HEK293T (cell line): ENCODE results near the gene CCDC30.
"Not testable (repeated sequence)": the region's sequence is repeated elsewhere in the genome, so short reads cannot be mapped to it uniquely, and the experiment has no call there.

Experiments used
- CTCF ChIA-PET: fragments of 350-600 bp; formaldehyde crosslinking; extraction: SDS; loops from one replicate; lab custom pipeline; 2021; ENCODE audit warnings: antibody characterized with exemption, inconsistent platforms; lab: Yijun Ruan, JAX
- POLR2A ChIA-PET: fragments of 350-600 bp; formaldehyde crosslinking; extraction: SDS; loops from one replicate; lab custom pipeline; 2020; ENCODE audit warnings: antibody characterized with exemption, inconsistent platforms; lab: Yijun Ruan, JAX
- DNase-seq: peaks from one replicate; pipeline ENCODE4 v3.0.0; 2012; ENCODE audit warnings: mixed read lengths; ENCODE audit errors: extremely low spot score
- ARNT ChIP-seq: fragments of 450-650 bp; IDR thresholded peaks from 2 replicates; pipeline ENCODE4 v1.6.1; 2017; ENCODE audit warnings: mild to moderate bottlenecking
- BHLHE40 ChIP-seq: fragments of 450-650 bp; IDR thresholded peaks from 2 replicates; pipeline ENCODE4 v1.6.1; 2016; ENCODE audit warnings: mild to moderate bottlenecking, moderate library complexity, borderline replicate concordance
- CTBP1 ChIP-seq: fragments of 450-650 bp; IDR thresholded peaks from 2 replicates; pipeline ENCODE4 v1.6.1; 2016; ENCODE audit warnings: borderline replicate concordance
- ELF4 ChIP-seq: fragments of 450-650 bp; IDR thresholded peaks from 2 replicates; pipeline ENCODE4 v1.6.1; 2017; ENCODE audit warnings: antibody characterized with exemption
- FOXA1 ChIP-seq: fragments of 450-650 bp; IDR thresholded peaks from 2 replicates; pipeline ENCODE4 v1.6.1; 2016; ENCODE audit warnings: mild to moderate bottlenecking
- FOXK2 ChIP-seq: fragments of 450-650 bp; IDR thresholded peaks from 2 replicates; pipeline ENCODE4 v1.6.1; 2016; ENCODE audit warnings: mild to moderate bottlenecking
- FOXM1 ChIP-seq: fragments of 450-650 bp; IDR thresholded peaks from 2 replicates; pipeline ENCODE4 v1.6.1; 2017; ENCODE audit warnings: mild to moderate bottlenecking, borderline replicate concordance
- HDGF ChIP-seq: fragments of 450-650 bp; IDR thresholded peaks from 2 replicates; pipeline ENCODE4 v1.6.1; 2017; ENCODE audit warnings: antibody characterized with exemption, borderline replicate concordance
- L3MBTL2 ChIP-seq: fragments of 450-650 bp; conservative IDR thresholded peaks from 2 replicates; pipeline ENCODE4 v1.6.1; 2016; ENCODE audit warnings: mild to moderate bottlenecking
- LEF1 ChIP-seq: fragments of 450-650 bp; IDR thresholded peaks from 2 replicates; pipeline ENCODE4 v1.6.1; 2017; ENCODE audit warnings: mild to moderate bottlenecking, borderline replicate concordance
- NFRKB ChIP-seq: fragments of 450-650 bp; IDR thresholded peaks from 2 replicates; pipeline ENCODE4 v1.6.1; 2016; ENCODE audit warnings: mild to moderate bottlenecking, moderate library complexity
- PKNOX1 ChIP-seq: fragments of 450-650 bp; IDR thresholded peaks from 2 replicates; pipeline ENCODE4 v1.6.1; 2016
- SP1 ChIP-seq: fragments of 450-650 bp; IDR thresholded peaks from 2 replicates; pipeline ENCODE4 v1.6.1; 2017
- SUZ12 ChIP-seq: fragments of 450-650 bp; IDR thresholded peaks from 2 replicates; pipeline ENCODE4 v1.6.1; 2016; ENCODE audit warnings: mild to moderate bottlenecking
- TARDBP ChIP-seq: fragments of 450-650 bp; IDR thresholded peaks from 2 replicates; pipeline ENCODE4 v1.6.1; 2016
- ZNF384 ChIP-seq: fragments of 450-650 bp; IDR thresholded peaks from 2 replicates; pipeline ENCODE4 v1.6.1; 2016

The CCDC30 gene

DNA sequence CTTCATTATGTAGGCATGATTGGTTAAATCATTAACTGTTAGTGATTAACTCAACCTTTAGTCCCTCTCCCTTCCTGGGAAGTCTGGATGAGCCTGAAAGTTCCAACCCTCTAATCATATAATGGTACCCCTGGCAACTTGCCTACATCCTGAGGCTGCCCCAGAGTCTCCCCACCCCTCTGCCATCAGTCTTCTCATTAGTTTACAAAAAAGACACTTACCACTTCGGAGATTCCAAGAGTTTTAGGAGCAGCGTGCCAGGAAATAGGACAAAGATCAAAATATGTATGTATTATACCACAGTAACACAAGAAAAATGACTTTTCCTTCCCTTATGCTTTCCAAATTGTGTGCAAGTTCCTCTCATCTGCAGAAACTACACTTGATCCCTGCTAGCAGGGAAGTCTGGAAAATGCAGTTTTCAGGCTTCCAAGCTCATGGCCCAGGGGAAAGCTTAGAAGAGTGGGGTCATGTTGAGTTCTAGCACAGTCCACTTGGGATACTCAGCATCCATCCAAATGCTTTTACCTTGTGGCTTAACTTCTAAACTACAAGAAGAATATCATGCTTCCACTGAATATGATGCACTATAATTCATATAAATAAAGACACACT is 130.5 kb downstream of the CCDC30 start:
- no peak for TF ChIP-seq FOXK2
- TF ChIP-seq PKNOX1, result no peak
- no peak for TF ChIP-seq BHLHE40
- no peak for TF ChIP-seq SUZ12
- no peak for TF ChIP-seq SP1
- no peak for TF ChIP-seq L3MBTL2
- TF ChIP-seq CTBP1, result no peak
- no peak for TF ChIP-seq ELF4
- no peak for TF ChIP-seq ZNF384
- TF ChIP-seq FOXA1, result no peak
- TF ChIP-seq HDGF, result no peak
- TF ChIP-seq LEF1, result no peak
- no peak for TF ChIP-seq ARNT
- no peak for TF ChIP-seq NFRKB
- no peak for TF ChIP-seq FOXM1
- no peak for TF ChIP-seq TARDBP
- ChIA-PET POLR2A (no interaction called here), CTCF (no interaction called here)
- no peak for DNase-seq

DNA sequence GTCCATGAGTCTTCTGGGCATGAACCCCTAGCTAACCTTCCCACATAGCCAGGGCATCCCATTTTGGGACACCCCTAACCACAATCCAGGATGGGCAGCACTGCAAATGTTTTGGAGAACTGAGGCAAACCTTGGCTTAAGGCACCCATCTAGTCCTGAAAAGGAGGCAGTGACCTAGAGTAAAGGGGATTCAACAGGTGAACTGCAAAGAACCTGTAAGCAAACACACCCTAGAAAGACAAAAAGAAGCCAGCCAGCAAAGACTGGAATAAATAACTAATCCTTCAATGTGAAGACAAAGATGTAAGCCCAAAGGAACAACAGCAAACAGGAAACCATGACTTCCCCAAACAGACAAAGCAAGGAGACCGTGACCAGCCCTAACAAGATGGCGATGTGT is 138.4 kb downstream of the CCDC30 start:
- ChIA-PET CTCF (no interaction called here), POLR2A (no interaction called here)
- TF ChIP-seq ARNT, result no peak
- no peak for TF ChIP-seq FOXM1
- no peak for DNase-seq

- ChIA-PET POLR2A (no interaction called here), CTCF (no interaction called here)
- DNase-seq, result no peak
- TF ChIP-seq LEF1 (no peak), FOXK2 (no peak), HDGF (no peak), BHLHE40 (no peak)
These were observed 150.7 kb downstream of the CCDC30 start for GRCh38 chr1:42613803-42614131.

DNA sequence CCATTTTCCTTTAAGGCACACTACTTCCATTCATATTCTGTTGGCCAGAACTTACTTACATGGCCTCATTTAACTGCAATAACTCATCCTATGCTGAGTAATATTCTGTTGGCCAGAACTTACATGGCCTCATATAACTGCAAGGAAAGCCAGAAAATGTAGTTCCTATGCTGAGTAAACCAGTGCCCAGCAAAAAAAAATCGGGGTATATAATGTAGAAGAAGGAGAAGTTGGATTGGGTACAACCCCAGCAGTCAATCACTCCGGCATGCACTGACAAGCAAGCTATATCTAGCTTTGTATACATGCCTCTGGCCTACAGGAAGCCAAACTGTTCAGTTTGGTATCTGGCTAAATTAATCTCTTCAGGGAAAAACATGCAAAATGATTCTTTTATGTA is 155.8 kb downstream of the CCDC30 start:
- ChIA-PET CTCF (no interaction called here), POLR2A (no interaction called here)
- no peak for DNase-seq
- no peak for TF ChIP-seq L3MBTL2
- TF ChIP-seq NFRKB, result no peak
- no peak for TF ChIP-seq PKNOX1
- TF ChIP-seq LEF1, result no peak
- TF ChIP-seq ARNT, result no peak
- TF ChIP-seq HDGF, result no peak
- TF ChIP-seq TARDBP, result no peak
- no peak for TF ChIP-seq ZNF384

- ChIA-PET CTCF (interaction anchor here (0.6 to 0.9 kb wide), 3 partner anchors 121 to 1819 kb away, joined by 3 to 5 read pairs (median 4); partner anchors contain the start of gene FOXJ3), POLR2A (no interaction called here)
- DNase-seq, result no peak
- no peak for TF ChIP-seq ZNF384
These were observed 157.2 kb downstream of the CCDC30 start for GRCh38 chr1:42620307-42620706.

- CTCF ChIA-PET, result interaction anchor here (0.9 kb wide), 1 partner anchor 1820 kb away, joined by 3 read pairs; no protein-coding TSS in a partner anchor
- DNase-seq, POLR2A ChIA-PET: not testable (repeated sequence)
These were observed 158.1 kb downstream of the CCDC30 start for GRCh38 chr1:42621180-42621579.

DNA sequence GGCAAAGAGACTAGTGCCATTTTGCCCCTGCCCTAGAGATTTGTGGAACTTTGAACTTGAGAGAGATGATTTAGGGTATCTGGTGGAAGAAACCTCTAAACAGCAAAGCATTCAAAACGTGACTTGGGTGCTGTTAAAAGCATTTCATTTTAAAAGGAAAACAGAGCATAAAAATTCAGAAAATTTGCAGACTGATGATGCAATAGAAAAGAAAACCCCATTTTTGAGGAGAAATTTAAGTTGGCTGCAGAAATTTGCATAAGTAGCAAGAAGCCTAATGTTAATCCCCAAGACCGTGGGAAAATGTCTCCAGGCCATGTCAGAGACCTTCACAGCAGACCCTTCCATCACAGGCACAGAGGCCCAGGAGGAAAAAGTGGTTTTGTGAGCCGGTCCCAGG is 164.1 kb downstream of the CCDC30 start:
- POLR2A ChIA-PET, CTCF ChIA-PET, DNase-seq: not testable (repeated sequence)

DNA sequence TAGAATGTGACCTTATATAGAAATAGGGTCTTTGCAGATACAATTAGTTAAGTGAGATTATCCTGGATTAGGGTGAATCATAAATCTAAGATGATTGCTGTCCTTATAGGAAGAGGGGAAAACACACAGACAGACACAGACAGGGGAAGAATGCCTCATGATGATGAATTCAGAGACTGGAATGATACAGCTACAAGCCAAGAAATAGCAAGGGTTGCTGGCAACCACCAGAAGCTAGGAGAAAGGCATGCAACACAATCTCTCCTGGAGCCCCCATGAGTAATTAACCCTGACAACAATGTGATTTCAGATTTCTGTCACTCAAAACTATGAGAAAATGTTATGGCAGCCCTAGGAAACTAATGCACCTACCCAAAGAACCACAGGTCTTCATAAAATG is 176.0 kb downstream of the CCDC30 start:
- CTCF ChIA-PET, result no interaction called here
- DNase-seq, result no peak

More for the DNA sequence above, 176.0 kb downstream of the CCDC30 start:
- TF ChIP-seq FOXA1 (no peak), CTBP1 (no peak), HDGF (no peak), ZNF384 (no peak), NFRKB (no peak), ARNT (no peak), ELF4 (no peak), SUZ12 (no peak), SP1 (no peak), FOXM1 (no peak), TARDBP (no peak), BHLHE40 (no peak)
- POLR2A ChIA-PET, result no interaction called here
